SK-N-MC (cell line): ENCODE measurements around the gene DPYSL5.

ENCODE experiments used
- EZH2 ChIP-seq: fragments of 200-600 bp; sonication (generic); IDR thresholded peaks from one replicate; pipeline ENCODE4 v1.6.1; 2017; ENCODE audit warnings: antibody characterized with exemption
- POLR2AphosphoS5 ChIP-seq: IDR thresholded peaks from 2 replicates; pipeline ENCODE4 v1.6.1; 2012; ENCODE audit warnings: mild to moderate bottlenecking, low read depth, low read length, borderline replicate concordance

- TF ChIP-seq POLR2AphosphoS5 (no peak), EZH2 (no peak)
Measured at GRCh38 chr2:26948800-26949199, 100.9 kb downstream of the DPYSL5 start.
